ENCODE results near the gene RBBP6. TPM values are rescaled to one million over a fixed set of nuclear protein-coding genes. Genes with fewer than 3 reads are reported as not detected.
"Not testable (repeated sequence)": the region's sequence is repeated elsewhere in the genome, so short reads cannot be mapped to it uniquely, and the experiment has no call there.

Gene RBBP6
- total RNA-seq, 1 donor from 2014 or later = 45.2 TPM

DNA sequence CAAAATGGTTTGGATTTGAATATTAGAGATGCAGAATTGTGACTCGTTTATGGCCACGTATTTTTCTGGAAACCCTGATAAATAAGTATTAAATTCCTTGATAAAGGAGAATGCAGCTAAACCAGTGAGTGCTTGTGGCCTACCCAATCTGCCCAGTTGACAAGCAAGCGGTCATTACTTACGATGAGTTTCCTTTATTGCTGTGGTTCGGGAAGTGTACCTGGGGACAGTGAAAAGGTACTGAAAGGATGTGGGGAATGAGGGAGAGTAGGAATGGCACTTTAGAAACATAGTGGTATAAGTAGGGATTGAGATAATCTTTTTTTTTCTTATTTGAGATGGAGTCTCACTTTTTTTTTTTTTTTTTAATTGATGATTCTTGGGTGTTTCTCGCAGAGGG is 33.8 kb downstream of the RBBP6 start:
- no peak for DNase-seq

- DNase-seq = not testable (repeated sequence)
These were observed 35.4 kb downstream of the RBBP6 start for GRCh38 chr16:24574515-24575485.

GRCh38 chr16:24575791-24576190 is 36.4 kb downstream of the RBBP6 start:
- not testable (repeated sequence) for DNase-seq

DNA sequence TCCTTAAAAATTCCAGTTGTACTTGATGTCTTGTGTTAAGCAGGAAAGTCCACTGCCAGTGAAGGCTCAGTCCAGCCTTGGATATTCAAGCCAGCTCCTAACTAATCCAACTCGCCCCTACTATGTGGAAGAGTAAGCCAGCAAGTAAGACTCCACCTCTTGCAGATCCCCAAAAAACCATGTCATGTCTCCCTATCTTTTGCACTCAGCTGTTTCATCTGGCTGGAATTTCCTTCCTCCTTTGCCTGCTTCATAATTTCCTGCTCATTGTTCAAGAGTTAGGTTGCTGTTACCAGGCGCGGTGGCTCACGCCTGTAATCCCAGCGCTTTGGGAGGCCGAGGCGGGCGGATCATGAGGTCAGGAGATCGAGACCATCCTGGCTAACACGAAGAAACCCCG is 37.8 kb downstream of the RBBP6 start:
- no peak for DNase-seq

GRCh38 chr16:24580665-24581064 is 41.3 kb downstream of the RBBP6 start:
- DNase-seq = no peak

DNA sequence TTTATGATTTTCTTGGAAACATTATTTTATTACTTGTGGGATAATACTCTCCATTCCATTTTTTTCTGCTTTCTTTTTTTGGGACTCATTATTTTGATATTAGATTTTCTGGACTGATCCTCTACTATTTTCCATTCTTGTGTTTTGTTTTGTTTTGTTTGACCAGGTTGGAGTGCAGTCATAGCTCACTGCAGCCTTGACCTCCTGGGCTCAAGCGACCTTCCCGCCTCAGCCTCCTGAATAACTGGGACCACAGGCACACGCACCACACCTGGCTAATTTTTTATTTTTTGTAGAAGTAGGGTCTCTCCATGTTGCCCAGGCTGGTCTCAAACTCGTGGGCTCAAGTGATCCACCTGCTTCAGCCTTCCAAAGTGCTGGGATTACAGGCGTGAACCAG is 44.1 kb downstream of the RBBP6 start:
- DNase-seq = no peak

DNA sequence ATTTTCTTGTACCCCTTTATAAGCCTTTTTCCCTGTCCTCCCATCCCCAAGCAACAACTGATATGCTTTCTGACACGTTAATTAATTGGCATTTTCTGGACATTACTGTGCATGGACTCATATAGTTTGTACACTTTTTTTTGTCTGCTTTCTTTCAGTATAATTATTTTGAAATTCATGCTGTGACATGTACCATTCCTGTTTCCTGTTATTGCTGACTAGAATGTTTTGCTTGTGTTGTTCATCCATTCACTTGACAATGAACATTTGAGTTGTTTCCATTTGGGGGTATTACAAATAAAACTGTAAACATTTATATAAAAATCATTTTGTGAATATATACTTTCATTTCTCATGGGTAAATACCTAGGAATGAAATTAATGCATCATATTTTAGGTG is 50.6 kb downstream of the RBBP6 start:
- no peak for DNase-seq

DNA sequence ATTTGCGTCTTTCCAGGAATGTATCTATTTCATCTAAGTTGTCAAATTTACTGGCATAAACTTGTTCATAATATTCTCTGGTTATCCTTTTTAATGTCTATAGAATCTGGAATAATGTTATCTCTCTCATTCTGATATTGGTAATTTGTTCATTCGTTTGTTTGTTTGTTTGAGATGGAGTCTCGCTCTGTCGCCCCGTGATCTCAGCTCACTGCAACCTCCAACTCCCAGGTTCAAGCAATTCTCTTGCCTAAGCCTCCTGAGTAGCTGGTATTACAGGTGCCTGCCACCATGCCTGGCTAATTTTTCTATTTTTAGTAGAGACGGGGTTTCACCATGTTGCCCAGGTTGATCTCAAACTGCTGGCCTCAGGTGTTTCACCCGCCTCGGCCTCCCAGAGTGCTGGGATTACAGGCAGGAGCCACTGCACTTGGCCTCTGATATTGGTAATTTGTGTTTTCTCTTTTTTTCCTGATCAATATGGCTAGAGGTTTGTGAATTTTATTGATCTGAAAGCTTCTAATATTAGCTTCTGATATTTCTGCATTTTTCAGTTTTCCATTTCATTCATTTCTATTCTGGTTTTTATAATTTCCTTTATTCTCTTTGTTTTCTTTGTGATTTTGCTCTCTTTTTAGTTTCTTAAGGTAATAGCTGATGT is 59.5 kb downstream of the RBBP6 start:
- DNase-seq = no peak

DNA sequence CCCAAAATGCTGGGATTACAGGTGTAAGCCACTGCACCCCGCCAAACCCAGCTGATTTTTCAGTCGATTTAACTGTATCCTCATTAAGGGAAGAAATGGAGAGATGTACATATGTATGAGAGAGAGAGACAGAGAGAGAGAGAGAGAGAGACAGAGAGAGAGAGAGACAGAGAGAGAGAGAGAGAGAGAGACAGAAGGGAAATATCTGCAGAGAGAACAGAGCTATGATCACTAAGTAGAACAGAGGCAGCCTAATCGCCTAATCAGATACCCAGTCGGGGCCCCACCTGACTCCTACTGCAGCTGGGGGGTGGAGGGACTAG is 70.0 kb downstream of the RBBP6 start:
- no peak for DNase-seq

GRCh38 chr16:24609740-24610415 is 70.5 kb downstream of the RBBP6 start:
- DNase-seq = peak; percentile 18

- DNase-seq = no peak
These were observed 71.0 kb downstream of the RBBP6 start for GRCh38 chr16:24610416-24610755.

DNA sequence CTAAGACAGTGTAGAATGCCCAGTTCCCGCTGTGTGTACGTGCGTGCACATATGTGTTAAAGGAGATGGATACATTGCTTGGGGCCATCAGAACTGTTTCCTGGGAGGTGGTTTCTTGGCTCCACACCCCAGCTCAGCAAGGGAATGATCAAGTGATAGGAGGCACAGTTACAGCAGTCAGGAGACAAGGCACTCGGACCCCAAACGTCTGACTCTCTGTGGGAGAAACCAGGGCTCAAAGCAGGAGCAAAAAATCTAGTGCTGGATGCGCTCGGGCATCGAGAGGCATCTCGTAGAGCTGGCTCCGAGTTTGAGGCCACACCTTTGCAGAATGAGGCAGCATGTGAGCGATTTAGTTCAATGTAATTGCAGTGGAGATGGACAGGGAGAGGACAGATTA is 71.9 kb downstream of the RBBP6 start:
- DNase-seq = no peak

- DNase-seq = no peak
These were observed 73.3 kb downstream of the RBBP6 start for GRCh38 chr16:24612656-24613055.

DNA sequence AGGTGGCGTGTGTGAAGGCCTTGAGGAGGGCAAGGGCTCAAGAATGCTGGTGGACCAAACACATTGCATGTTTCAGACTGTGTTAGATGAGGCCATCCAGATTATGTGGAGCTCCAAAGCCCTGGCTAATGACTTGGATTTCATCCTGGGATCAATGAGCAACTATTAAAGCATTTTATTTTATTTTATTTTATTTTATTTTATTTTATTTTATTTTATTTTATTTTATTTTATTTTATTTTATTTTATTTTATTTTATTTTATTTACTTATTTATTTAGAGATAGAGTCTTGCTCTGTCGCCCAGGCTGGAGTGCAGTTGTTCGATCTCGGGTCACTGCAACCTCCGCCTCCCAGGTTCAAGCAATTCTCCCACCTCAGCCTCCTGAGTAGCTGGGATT is 73.9 kb downstream of the RBBP6 start:
- not testable (repeated sequence) for DNase-seq

DNA sequence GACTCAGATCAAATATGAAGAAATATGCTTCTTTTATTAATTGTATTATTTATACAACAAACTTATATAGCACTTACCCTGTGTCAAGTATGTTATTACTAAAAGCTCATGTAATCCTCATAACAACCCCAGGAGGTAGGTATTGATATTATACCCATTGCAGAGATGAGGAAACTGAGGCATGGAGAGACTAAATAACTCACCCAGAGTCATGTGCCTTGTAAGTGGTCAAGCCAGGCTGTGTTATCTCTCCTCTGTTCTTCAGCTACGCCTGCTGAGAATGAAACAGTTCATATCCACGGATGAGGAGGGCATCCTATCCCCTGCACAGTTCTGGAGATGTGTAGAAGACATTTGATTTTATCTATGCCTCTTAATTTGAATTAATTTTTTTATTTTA is 78.1 kb downstream of the RBBP6 start:
- DNase-seq = no peak

Other genes with a start within 250 kb of the RBBP6 start
- 57.6 TPM for gene TNRC6A, start 190.1 kb downstream of the RBBP6 start, total RNA-seq

Measured in skin of body (tissue), 2 donors.